Ecto neural progenitor cell (in vitro differentiated cells): Measurements from ENCODE around the gene AHI1.

Experiments
- DNase-seq: peaks from one replicate; pipeline ENCODE4 v3.0.0-alpha.2; 2018; ENCODE audit warnings: low spot score

Gene AHI1

DNA sequence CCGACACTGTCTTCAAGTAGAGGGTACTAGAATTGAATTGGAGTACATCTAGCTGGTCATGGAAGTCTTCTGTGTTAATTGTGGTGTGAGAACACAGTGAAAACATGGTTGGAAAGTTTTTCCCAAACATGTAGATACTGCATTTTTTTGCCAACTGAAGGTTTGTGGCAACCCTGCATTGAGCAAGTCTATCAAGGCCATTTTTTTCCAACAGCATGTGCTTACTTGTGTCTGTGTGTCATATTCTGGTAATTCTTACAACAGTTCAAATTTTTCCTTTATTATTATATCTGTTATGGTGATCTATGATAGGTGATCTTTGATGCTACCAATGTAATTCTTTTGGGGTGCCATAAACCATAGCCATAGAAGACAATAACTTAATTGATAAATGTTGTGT lies 169.4 kb downstream of the AHI1 start:
- DNase-seq: no peak

DNA sequence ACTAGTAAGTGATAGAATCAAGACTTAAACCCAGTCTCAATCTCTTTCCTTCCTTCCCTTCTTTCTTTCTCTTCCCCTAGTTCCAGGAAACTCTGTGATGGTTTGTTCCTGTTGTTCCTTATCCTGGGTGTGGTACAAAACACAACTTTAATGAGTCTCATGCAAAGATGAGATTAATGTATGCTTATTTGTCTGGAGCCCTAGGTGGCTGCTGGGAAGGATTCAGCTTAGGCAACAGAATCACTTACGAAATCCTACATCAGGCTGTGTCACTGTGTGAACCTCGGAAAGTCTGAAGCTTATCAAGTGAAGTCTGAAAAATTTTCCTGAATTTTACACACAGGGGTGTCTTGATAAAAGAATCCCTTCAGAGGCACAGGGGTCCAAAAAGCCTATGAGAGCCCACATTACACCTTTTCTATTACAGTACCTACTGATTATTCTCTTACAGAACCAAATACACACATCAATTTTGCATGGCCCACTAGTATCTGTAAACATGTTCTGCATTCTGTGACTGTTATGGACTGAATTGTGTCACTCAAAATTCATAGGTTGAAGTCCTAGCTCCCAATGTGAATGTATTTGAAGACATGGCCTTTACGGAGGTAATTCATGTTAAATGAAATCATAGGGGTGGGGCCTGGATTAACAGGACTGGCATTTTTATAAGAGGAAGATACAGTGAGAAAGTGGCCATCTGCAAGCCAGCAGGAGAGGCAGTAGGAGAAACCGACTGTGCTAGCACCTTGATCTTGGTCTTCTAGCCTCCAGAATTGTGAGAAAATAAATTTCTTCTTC lies 171.7 kb downstream of the AHI1 start:
- no peak for DNase-seq

GRCh38 chr6:135324531-135324930 lies 173.0 kb downstream of the AHI1 start:
- no peak for DNase-seq

- DNase-seq: no peak
Observed at GRCh38 chr6:135323979-135324378, 173.6 kb downstream of the AHI1 start.

DNA sequence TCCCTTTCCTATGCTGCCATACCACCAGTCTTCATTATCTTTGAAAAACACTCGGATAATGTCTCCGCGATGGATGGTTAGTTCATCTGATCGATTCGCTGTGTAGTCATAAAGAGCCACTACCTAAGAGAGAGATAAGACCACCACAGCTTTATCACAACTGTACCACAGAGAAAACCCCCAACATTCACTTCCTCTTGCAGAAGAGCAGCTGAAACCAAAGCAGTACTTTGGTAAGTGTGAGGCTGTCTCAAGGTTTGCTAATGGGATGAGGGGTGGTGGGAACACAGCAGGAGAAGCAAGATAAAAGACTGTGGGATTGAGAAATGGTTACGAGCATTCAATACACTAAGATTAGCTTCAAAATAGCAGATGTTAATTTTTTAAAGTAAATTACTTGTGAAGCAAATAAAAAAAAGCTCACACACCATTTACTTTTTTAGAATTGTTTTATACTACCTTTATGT lies 174.3 kb downstream of the AHI1 start:
- DNase-seq: no peak

GRCh38 chr6:135322427-135323201 lies 174.9 kb downstream of the AHI1 start:
- no peak for DNase-seq

- no peak for DNase-seq
Observed at GRCh38 chr6:135320721-135321621, 176.6 kb downstream of the AHI1 start.

- DNase-seq: no peak
Observed at GRCh38 chr6:135319819-135320218, 177.7 kb downstream of the AHI1 start.

DNA sequence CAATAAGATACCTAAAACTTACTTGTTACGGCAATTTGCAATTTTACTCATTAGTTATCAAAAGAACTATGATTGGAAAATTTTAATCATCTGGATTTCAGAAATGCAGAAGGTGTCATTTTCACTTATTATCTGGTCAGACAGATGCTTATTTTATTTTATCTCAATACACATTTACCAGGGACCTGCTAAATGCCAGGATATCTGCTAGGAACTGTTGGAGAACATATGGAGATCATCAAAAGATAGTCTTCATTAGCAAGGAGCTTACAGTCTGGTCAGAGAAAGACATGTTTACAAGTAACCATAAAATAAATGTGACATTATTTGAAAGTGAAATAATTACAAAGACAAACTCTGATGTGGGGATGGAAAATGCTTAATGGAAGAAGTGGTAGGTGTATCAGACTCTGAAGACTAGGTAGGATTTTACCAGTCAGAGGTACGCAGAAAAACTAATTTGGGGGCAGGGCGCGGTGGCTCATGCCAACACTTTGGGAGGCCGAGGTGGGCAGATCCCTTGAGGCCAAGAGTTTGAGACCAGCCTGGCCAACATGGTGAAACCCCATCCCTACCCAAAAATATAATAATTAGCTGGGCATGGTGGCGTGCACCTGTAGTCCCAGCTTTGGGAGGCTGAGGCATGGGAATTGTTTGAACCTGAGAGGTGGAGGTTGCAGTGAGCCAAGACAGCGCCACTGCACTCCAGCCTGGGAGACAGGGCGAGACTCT lies 178.6 kb downstream of the AHI1 start:
- DNase-seq: no peak

DNA sequence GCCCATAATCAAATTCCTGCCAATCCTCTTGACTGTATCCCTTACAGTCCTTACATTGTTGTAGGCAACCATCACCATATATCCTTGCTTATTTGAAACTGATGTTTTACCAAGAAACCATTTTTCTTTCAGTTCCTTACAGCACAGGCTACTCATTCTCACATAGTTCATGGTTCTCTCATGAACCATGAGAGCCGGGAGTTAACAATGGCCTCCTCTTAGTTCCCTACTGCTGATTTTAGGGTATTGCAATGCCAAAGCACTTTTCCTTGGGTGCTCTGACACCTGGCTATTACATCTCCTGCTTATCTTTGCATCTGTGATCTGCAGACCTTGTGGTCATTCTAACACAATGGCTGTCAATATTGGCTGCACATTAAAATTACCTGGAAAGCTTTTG lies 183.0 kb downstream of the AHI1 start:
- DNase-seq: no peak

DNA sequence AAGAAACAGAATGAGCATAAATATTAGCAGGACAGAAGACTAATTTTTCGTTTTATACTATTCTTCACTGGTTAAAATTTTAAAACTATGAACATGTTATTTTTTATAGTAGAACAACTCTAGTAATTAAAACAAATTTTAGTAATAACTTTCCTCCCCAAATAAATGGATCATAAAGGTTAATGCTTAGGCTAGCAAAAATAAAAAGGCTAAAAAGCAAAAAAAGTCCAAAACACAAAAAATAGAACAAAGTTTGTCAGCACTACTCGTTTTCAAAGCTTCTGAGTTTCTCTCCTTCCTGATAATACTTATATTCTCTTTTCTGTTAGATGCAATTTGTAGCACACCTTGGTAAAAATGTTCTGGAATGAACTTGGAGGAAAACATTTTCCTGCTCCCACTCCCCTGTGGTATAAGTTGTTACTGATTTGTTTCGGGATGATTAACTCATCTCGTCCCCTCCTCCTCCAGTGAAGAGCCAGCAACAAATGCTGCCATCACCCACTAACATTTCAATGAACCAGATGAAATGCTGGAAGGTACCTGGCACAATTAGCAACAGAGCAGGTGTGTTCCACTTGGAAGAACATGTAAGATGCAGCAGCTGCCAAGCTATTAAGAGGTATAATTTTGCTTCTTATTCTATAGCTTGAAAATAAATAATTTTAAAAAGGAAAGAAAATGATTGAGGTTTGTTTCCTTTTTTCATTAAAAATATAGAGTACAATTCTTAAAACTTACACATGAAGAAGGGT lies 185.9 kb downstream of the AHI1 start:
- DNase-seq: no peak

GRCh38 chr6:135310291-135310690 lies 187.2 kb downstream of the AHI1 start:
- DNase-seq: no peak

- no peak for DNase-seq
Observed at GRCh38 chr6:135306740-135307420, 190.7 kb downstream of the AHI1 start.

DNA sequence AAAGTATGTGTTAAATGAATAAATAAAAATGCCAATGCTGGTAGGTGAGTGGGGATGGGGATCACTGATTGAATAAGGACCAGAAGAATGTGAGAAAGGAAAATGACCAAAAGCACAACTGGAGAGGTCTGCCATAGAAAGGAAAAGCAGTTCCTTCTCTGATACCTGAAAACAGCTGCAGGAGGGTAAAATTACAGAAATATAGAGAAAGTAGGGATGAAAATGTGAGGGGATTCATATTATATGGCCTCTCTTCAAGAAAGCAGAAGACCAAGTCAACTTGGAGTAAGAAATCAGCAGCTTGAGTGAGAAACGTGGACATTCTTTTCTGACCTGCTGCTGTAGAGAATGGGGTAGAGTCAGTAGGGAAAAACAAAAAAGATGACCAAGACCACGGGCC lies 191.4 kb downstream of the AHI1 start:
- no peak for DNase-seq

- no peak for DNase-seq
Observed at GRCh38 chr6:135305684-135306083, 191.9 kb downstream of the AHI1 start.

- no peak for DNase-seq
Observed at GRCh38 chr6:135304883-135305282, 192.7 kb downstream of the AHI1 start.

GRCh38 chr6:135301304-135301703 lies 196.2 kb downstream of the AHI1 start:
- no peak for DNase-seq

DNA sequence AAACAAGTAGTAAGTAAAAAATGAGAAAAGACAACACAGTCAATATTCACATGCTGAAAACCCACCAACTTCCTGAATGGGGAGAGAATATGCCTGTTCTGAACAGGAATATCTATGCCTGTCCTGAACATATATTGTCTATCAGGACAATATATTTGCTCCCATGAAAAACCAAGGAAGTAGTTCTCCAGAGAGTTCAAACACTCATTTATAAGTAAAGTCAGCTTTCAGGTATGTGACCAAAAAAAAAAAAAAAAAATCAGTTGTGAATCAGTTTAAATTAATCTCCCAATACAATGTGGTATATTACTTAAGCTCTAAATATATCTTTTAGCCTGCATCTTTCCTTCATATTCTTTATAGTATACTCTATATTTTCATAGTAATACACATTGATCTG lies 197.0 kb downstream of the AHI1 start:
- no peak for DNase-seq

- no peak for DNase-seq
Observed at GRCh38 chr6:135299256-135299655, 198.3 kb downstream of the AHI1 start.

GRCh38 chr6:135298455-135298854 lies 199.1 kb downstream of the AHI1 start:
- DNase-seq: no peak
